ENCODE data around the gene RAB2B.

The RAB2B gene

GRCh38 chr14:21476925-21477681 is at the start of gene RAB2B, which contains the start of gene TOX4:
Gene RAB2B, minus strand, starts transcription at chr14:21476959. Its CDS starts 87 bp downstream, at chr14:21476872.
Gene TOX4, plus strand, starts transcription at chr14:21477195. Its CDS starts 84 bp downstream, at chr14:21477279.
- DNase-seq (ENCODE audit: extremely low read depth in 1 of 2, low read depth in 1 of 2), result peak; percentile 82 to 95

GRCh38 chr14:21525962-21526671 is 49.4 kb upstream of the RAB2B start, which contains the start of gene SALL2:
Gene SALL2, minus strand, starts transcription at chr14:21526346. Its CDS starts 219 bp downstream, at chr14:21526127.
- peak; percentile 24 to 64 for DNase-seq (ENCODE audit: extremely low read depth in 1 of 2, low read depth in 1 of 2)

- no peak for DNase-seq (ENCODE audit: extremely low read depth in 1 of 2, low read depth in 1 of 2)
Measured at GRCh38 chr14:21525571-21525961, 48.8 kb upstream of the RAB2B start.

GRCh38 chr14:21524575-21525490 is 48.1 kb upstream of the RAB2B start:
- no peak for DNase-seq (ENCODE audit: extremely low read depth in 1 of 2, low read depth in 1 of 2)

- no peak for DNase-seq (ENCODE audit: extremely low read depth in 1 of 2, low read depth in 1 of 2)
Measured at GRCh38 chr14:21523203-21523602, 46.4 kb upstream of the RAB2B start.

- DNase-seq (ENCODE audit: extremely low read depth in 1 of 2, low read depth in 1 of 2), result no peak
Measured at GRCh38 chr14:21521501-21521900, 44.7 kb upstream of the RAB2B start.

GRCh38 chr14:21520767-21521166 is 44.0 kb upstream of the RAB2B start:
- DNase-seq (ENCODE audit: extremely low read depth in 1 of 2, low read depth in 1 of 2), result no peak

- DNase-seq (ENCODE audit: extremely low read depth in 1 of 2, low read depth in 1 of 2), result no peak
Measured at GRCh38 chr14:21518725-21519124, 42.0 kb upstream of the RAB2B start.

GRCh38 chr14:21514341-21514740 is 37.6 kb upstream of the RAB2B start:
- DNase-seq (ENCODE audit: extremely low read depth in 1 of 2, low read depth in 1 of 2), result no peak

GRCh38 chr14:21510735-21511657 is 34.2 kb upstream of the RAB2B start, which contains the start of gene METTL3:
Gene METTL3, minus strand, starts transcription at chr14:21511340. Its CDS starts 117 bp downstream, at chr14:21511223.
- DNase-seq (ENCODE audit: extremely low read depth in 1 of 2, low read depth in 1 of 2), result peak; percentile 76 to 91

GRCh38 chr14:21509432-21510143 is 32.8 kb upstream of the RAB2B start:
- no peak for DNase-seq (ENCODE audit: extremely low read depth in 1 of 2, low read depth in 1 of 2)

- DNase-seq (ENCODE audit: extremely low read depth in 1 of 2, low read depth in 1 of 2), result no peak
Measured at GRCh38 chr14:21506557-21506956, 29.8 kb upstream of the RAB2B start.

- no peak for DNase-seq (ENCODE audit: extremely low read depth in 1 of 2, low read depth in 1 of 2)
Measured at GRCh38 chr14:21505012-21505553, 28.3 kb upstream of the RAB2B start.

GRCh38 chr14:21503376-21503775 is 26.6 kb upstream of the RAB2B start:
- no peak for DNase-seq (ENCODE audit: extremely low read depth in 1 of 2, low read depth in 1 of 2)

- no peak for DNase-seq (ENCODE audit: extremely low read depth in 1 of 2, low read depth in 1 of 2)
Measured at GRCh38 chr14:21501568-21501967, 24.8 kb upstream of the RAB2B start.

- no peak for DNase-seq (ENCODE audit: extremely low read depth in 1 of 2, low read depth in 1 of 2)
Measured at GRCh38 chr14:21498540-21499526, 22.1 kb upstream of the RAB2B start.

- DNase-seq (ENCODE audit: extremely low read depth in 1 of 2, low read depth in 1 of 2), result no peak
Measured at GRCh38 chr14:21496453-21496852, 19.7 kb upstream of the RAB2B start.

Data from stimulated activated CD8-positive, alpha-beta memory T cell treated with anti-CD3 and anti-CD28 coated beads, Interleukin-7, amount 100 ng/mL, for 48 hours (primary cell).